ENCODE data around the gene KRT2.

GRCh38 chr12:52629281-52630007 is 22.6 kb downstream of the KRT2 start:
- TF ChIP-seq, protein P1, sequence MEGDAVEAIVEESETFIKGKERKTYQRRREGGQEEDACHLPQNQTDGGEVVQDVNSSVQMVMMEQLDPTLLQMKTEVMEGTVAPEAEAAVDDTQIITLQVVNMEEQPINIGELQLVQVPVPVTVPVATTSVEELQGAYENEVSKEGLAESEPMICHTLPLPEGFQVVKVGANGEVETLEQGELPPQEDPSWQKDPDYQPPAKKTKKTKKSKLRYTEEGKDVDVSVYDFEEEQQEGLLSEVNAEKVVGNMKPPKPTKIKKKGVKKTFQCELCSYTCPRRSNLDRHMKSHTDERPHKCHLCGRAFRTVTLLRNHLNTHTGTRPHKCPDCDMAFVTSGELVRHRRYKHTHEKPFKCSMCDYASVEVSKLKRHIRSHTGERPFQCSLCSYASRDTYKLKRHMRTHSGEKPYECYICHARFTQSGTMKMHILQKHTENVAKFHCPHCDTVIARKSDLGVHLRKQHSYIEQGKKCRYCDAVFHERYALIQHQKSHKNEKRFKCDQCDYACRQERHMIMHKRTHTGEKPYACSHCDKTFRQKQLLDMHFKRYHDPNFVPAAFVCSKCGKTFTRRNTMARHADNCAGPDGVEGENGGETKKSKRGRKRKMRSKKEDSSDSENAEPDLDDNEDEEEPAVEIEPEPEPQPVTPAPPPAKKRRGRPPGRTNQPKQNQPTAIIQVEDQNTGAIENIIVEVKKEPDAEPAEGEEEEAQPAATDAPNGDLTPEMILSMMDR (IDR thresholded peaks at IDR 0.05) = no peak
- TF ChIP-seq POLR2AphosphoS5 (IDR thresholded peaks at IDR 0.05) = no peak
- no peak for TF ChIP-seq POLR2A (IDR thresholded peaks at IDR 0.05)
